Neural cell (in vitro differentiated cells): ENCODE data around the gene KIRREL3.

Experiments
- CTCF ChIP-seq: fragments of 450-650 bp; IDR thresholded peaks from 2 replicates; pipeline ENCODE4 v1.5.1; 2014; ENCODE audit warnings: antibody characterized with exemption, mild to moderate bottlenecking, moderate library complexity; ENCODE audit not compliant: poor library complexity, severe bottlenecking
- EP300 ChIP-seq: fragments of 450-650 bp; conservative IDR thresholded peaks from 2 replicates; pipeline ENCODE4 v1.6.1; 2014; ENCODE audit warnings: antibody characterized with exemption, mild to moderate bottlenecking, moderate library complexity; ENCODE audit not compliant: poor library complexity, severe bottlenecking
- EZH2 ChIP-seq: fragments of 200-600, 300-800 bp; shearing (Covaris generic), sonication (generic); IDR thresholded peaks from 2 replicates; pipeline ENCODE4 v1.6.1; 2014; ENCODE audit warnings: antibody characterized with exemption, low read length, borderline replicate concordance, mild to moderate bottlenecking; ENCODE audit not compliant: insufficient read depth, poor library complexity, severe bottlenecking
- POLR2AphosphoS5 ChIP-seq: IDR thresholded peaks from 2 replicates; pipeline ENCODE4 v1.6.1; 2012
- RAD21 ChIP-seq: fragments of 450-650 bp; conservative IDR thresholded peaks from 2 replicates; pipeline ENCODE4 v1.6.1; 2014; ENCODE audit warnings: antibody characterized with exemption, mild to moderate bottlenecking, moderate library complexity
- REST ChIP-seq: IDR thresholded peaks from 2 replicates; pipeline ENCODE4 v1.6.1; 2012; ENCODE audit warnings: borderline replicate concordance
- TAF1 ChIP-seq: IDR thresholded peaks from 2 replicates; pipeline ENCODE4 v1.6.1; 2012; ENCODE audit warnings: low read depth

DNA sequence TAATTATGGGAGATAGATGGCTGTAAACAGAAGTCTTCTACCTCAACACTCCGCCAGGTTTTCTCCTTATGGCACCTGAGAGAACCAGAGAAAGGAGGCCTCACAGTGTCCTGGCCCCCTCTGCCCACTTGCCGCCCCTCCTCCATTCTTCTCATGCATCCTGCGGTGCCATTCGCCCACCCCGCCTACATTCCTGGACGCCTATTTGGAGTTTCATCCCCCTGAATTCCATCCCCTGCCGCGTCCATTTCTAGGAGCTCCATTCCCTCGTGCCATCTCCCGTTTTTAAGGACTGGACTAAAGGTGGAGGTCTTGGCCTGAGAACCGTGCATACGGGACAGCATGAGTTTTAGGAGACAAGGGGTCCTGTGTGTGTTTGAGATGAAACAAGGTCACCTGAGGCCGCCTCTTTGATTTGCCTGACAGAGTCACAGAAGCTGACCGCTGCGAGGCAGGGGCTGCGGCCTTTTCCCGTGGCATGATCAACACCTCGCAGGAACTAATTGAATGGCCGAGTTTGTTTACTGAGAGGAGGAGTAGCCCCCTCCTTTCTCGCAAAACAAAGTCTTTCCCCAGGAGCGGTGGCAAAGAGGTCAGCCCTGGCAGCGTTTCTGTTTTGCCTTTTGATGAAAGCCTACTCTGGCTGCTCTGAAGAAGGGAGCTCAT, 398.9 kb downstream of the KIRREL3 start:
- TF ChIP-seq CTCF (no peak), EZH2 (no peak), POLR2AphosphoS5 (no peak), TAF1 (no peak), EP300 (no peak), RAD21 (no peak), REST (no peak)
